ENCODE data around the gene SLC4A4.

Gene SLC4A4

GRCh38 chr4:71550220-71551165 is 211.7 kb downstream of the SLC4A4 start:
- DNase-seq: no peak

GRCh38 chr4:71553605-71554004 is 214.8 kb downstream of the SLC4A4 start:
- DNase-seq: no peak

GRCh38 chr4:71554025-71554424 is 215.2 kb downstream of the SLC4A4 start:
- DNase-seq: no peak

- no peak for DNase-seq
These were observed 219.4 kb downstream of the SLC4A4 start for GRCh38 chr4:71558248-71558647.

- DNase-seq: no peak
These were observed 221.2 kb downstream of the SLC4A4 start for GRCh38 chr4:71559957-71560571.

GRCh38 chr4:71564775-71565174 is 226.0 kb downstream of the SLC4A4 start:
- no peak for DNase-seq

- DNase-seq: no peak
These were observed 228.0 kb downstream of the SLC4A4 start for GRCh38 chr4:71566856-71567255.

GRCh38 chr4:71568131-71568530 is 229.3 kb downstream of the SLC4A4 start:
- DNase-seq: no peak

GRCh38 chr4:71570492-71570891 is 231.7 kb downstream of the SLC4A4 start:
- no peak for DNase-seq

GRCh38 chr4:71571346-71571745 is 232.5 kb downstream of the SLC4A4 start:
- no peak for DNase-seq

GRCh38 chr4:71583971-71584370 is 245.2 kb downstream of the SLC4A4 start:
- DNase-seq: no peak

- DNase-seq: no peak
These were observed 245.8 kb downstream of the SLC4A4 start for GRCh38 chr4:71584585-71584984.

GRCh38 chr4:71586087-71586763 is 247.4 kb downstream of the SLC4A4 start:
- no peak for DNase-seq

- DNase-seq: no peak
These were observed 249.2 kb downstream of the SLC4A4 start for GRCh38 chr4:71587995-71588394.

- DNase-seq: no peak
These were observed 254.0 kb downstream of the SLC4A4 start for GRCh38 chr4:71592793-71593192.

- DNase-seq: no peak
These were observed 254.5 kb downstream of the SLC4A4 start for GRCh38 chr4:71593311-71593710.

- no peak for DNase-seq
These were observed 256.8 kb downstream of the SLC4A4 start for GRCh38 chr4:71595576-71596108.

GRCh38 chr4:71599578-71599977 is 260.8 kb downstream of the SLC4A4 start:
- no peak for DNase-seq

- no peak for DNase-seq
These were observed 263.6 kb downstream of the SLC4A4 start for GRCh38 chr4:71602289-71602900.

- DNase-seq: no peak
These were observed 266.0 kb downstream of the SLC4A4 start for GRCh38 chr4:71604785-71605184.

- DNase-seq: no peak
These were observed 268.3 kb downstream of the SLC4A4 start for GRCh38 chr4:71607109-71607508.

GRCh38 chr4:71607780-71608677 is 269.2 kb downstream of the SLC4A4 start:
- no peak for DNase-seq

All from stimulated activated CD4-positive, alpha-beta T cell treated with anti-CD3 and anti-CD28 coated beads, Interleukin-4, amount 100 ng/mL, for 4 hours (primary cell).